Activated CD4-positive, alpha-beta T cell treated with anti-CD3 and anti-CD28 coated beads, Interleukin-2, amount 10 ng/mL, durations not matched to agents 24 days and 14 days (primary cell): Measurements from ENCODE around the gene TAF11L12. TPM values are rescaled to one million over a fixed set of nuclear protein-coding genes. Genes with fewer than 3 reads are reported as not detected.
"Not testable (repeated sequence)": the region's sequence is repeated elsewhere in the genome, so short reads cannot be mapped to it uniquely, and the experiment has no call there.

Experiments used
- DNase-seq: peaks from one replicate; pipeline ENCODE4 v3.0.0; 2022
- H3K27ac Mint-ChIP-seq: one replicate; pipeline ENCODE4 v1.8.0; 2022; ENCODE audit warnings: mild to moderate bottlenecking, mixed read lengths
- H3K27me3 Mint-ChIP-seq: one replicate; pipeline ENCODE4 v1.8.0; 2022; ENCODE audit warnings: mixed read lengths
- H3K36me3 Mint-ChIP-seq: one replicate; pipeline ENCODE4 v1.8.0; 2022; ENCODE audit warnings: low read depth, mild to moderate bottlenecking, mixed read lengths
- H3K4me1 Mint-ChIP-seq: one replicate; pipeline ENCODE4 v1.8.0; 2021; ENCODE audit warnings: mixed read lengths
- H3K4me3 Mint-ChIP-seq: one replicate; pipeline ENCODE4 v1.8.0; 2022; ENCODE audit warnings: mild to moderate bottlenecking, moderate library complexity, mixed read lengths
- H3K9me3 Mint-ChIP-seq: one replicate; pipeline ENCODE4 v1.8.0; 2021; ENCODE audit warnings: mixed read lengths
- intact Hi-C: fragments of 100-400 bp; cut with micrococcal nuclease; formaldehyde crosslinking; loops from one replicate; pipeline ENCODE4 v1.15.1; 2023
- total RNA-seq: library from RNA; stranded (reverse); gene quantifications from 2 replicates; pipeline ENCODE4 v1.2.3, GENCODE V29; 2022

Gene TAF11L12
- total RNA-seq, 1 donor from 2014 or later: not detected

GRCh38 chr5:17649232-17649631 lies 39.0 kb downstream of the TAF11L12 start:
- H3K27me3 Mint-ChIP-seq, H3K9me3 Mint-ChIP-seq, H3K4me3 Mint-ChIP-seq, H3K4me1 Mint-ChIP-seq, DNase-seq, H3K27ac Mint-ChIP-seq, H3K36me3 Mint-ChIP-seq, intact Hi-C loops: not testable (repeated sequence)

- H3K9me3 Mint-ChIP-seq, H3K27me3 Mint-ChIP-seq, H3K4me3 Mint-ChIP-seq, DNase-seq, H3K36me3 Mint-ChIP-seq, H3K4me1 Mint-ChIP-seq, intact Hi-C loops, H3K27ac Mint-ChIP-seq: not testable (repeated sequence)
These were observed 45.1 kb downstream of the TAF11L12 start for GRCh38 chr5:17655201-17655759.

DNA sequence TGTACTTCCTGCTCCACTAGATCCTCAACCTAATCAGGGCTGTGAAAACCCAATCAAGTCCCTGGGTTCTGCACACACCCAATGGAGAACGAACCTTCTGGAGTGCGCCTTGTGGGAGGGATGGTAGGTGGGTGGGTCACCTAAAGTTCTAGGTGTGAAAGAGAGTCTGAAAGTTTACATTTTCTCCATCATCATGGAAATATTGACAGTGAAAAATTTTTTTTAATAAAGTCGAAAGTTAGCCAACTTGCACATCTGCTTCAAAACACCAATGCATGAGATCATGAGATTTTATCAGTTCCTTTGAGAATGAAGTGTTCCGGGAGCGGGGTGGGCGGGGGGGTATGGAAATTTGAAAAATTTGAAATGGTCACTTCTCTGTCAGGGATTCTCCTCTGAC lies 45.7 kb downstream of the TAF11L12 start:
- Mint-ChIP-seq H3K27me3 (no peaks in the 10 kb centered on the region), H3K9me3 (peaks cover 5% of the 10 kb centered on the region), H3K4me3 (no peak overlapping the region), H3K4me1 (no peaks in the 10 kb centered on the region), H3K36me3 (no peaks in the 10 kb centered on the region), H3K27ac (no peak overlapping the region)
- intact Hi-C loops: no loop called here
- no peak for DNase-seq

Other genes starting within 250 kb of the TAF11L12 start
- not detected in 2 replicates for gene TAF11L2, start 112.2 kb upstream of the TAF11L12 start, total RNA-seq
- not detected in 2 replicates for gene TAF11L3, start 92.0 kb upstream of the TAF11L12 start, total RNA-seq
- gene TAF11L4, start 88.6 kb upstream of the TAF11L12 start, total RNA-seq: not detected in 2 replicates
- not detected in 2 replicates for gene TAF11L5, start 85.2 kb upstream of the TAF11L12 start, total RNA-seq
- not detected in 2 replicates for gene TAF11L6, start 81.7 kb upstream of the TAF11L12 start, total RNA-seq
- not detected in 2 replicates for gene TAF11L7, start 24.6 kb upstream of the TAF11L12 start, total RNA-seq
- not detected in 2 replicates for gene TAF11L8, start 19.4 kb upstream of the TAF11L12 start, total RNA-seq
- not detected in 2 replicates for gene TAF11L9, start 16.0 kb upstream of the TAF11L12 start, total RNA-seq
- gene TAF11L10, start 12.6 kb upstream of the TAF11L12 start, total RNA-seq: not detected in 2 replicates
- gene TAF11L11, start 6.2 kb upstream of the TAF11L12 start, total RNA-seq: not detected in 2 replicates
- gene TAF11L13, start 21.7 kb downstream of the TAF11L12 start, total RNA-seq: not detected in 2 replicates
- not detected in 2 replicates for gene TAF11L14, start 24.1 kb downstream of the TAF11L12 start, total RNA-seq